ENCODE results near the gene HBP1. TPM values are rescaled to one million over a fixed set of nuclear protein-coding genes. Genes with fewer than 3 reads are reported as not detected.

HBP1 gene
- total RNA-seq, 1 donor from 2014 or later, result 121 TPM

GRCh38 chr7:107165341-107165740 lies 3.5 kb upstream of the HBP1 start:
- peaks cover 12% of the 10 kb centered on the region for H3K4me1 ChIP-seq
- H3K4me1 Mint-ChIP-seq, result peaks cover 18% of the 10 kb centered on the region
- peaks cover 5% of the 10 kb centered on the region for H3K79me2 ChIP-seq (ENCODE audit: low read depth)
- no peaks in the 10 kb centered on the region for H3K27me3 ChIP-seq
- TF ChIP-seq EZH2phosphoT487 (IDR thresholded peaks at IDR 0.05), result no peak
- H3F3A ChIP-seq (ENCODE audit: low read depth), result peaks cover 30% of the 10 kb centered on the region
- H2AFZ ChIP-seq (replicated peaks), result peak overlapping the region; percentile 52
- no peak overlapping the region for H3K4me3 Mint-ChIP-seq
- H3K9ac ChIP-seq, result no peak overlapping the region
- H3K4me3 ChIP-seq, result no peak overlapping the region
- no peak for DNase-seq (ENCODE audit: low spot score)
- no peaks in the 10 kb centered on the region for H3K36me3 ChIP-seq
- H3K9me3 ChIP-seq (ENCODE audit: low read depth), result no peaks in the 10 kb centered on the region
- H3K27ac ChIP-seq, result no peak overlapping the region
- H4K20me1 ChIP-seq (ENCODE audit: low read depth), result peaks cover 5% of the 10 kb centered on the region
- H3K27me3 Mint-ChIP-seq (ENCODE audit: insufficient read depth, low read depth), result no peaks in the 10 kb centered on the region
- H3K9me3 Mint-ChIP-seq, result no peaks in the 10 kb centered on the region
- H3K36me3 Mint-ChIP-seq, result no peaks in the 10 kb centered on the region
- H3K4me2 ChIP-seq, result no peak overlapping the region
- no peak overlapping the region for H3K27ac Mint-ChIP-seq

DNA sequence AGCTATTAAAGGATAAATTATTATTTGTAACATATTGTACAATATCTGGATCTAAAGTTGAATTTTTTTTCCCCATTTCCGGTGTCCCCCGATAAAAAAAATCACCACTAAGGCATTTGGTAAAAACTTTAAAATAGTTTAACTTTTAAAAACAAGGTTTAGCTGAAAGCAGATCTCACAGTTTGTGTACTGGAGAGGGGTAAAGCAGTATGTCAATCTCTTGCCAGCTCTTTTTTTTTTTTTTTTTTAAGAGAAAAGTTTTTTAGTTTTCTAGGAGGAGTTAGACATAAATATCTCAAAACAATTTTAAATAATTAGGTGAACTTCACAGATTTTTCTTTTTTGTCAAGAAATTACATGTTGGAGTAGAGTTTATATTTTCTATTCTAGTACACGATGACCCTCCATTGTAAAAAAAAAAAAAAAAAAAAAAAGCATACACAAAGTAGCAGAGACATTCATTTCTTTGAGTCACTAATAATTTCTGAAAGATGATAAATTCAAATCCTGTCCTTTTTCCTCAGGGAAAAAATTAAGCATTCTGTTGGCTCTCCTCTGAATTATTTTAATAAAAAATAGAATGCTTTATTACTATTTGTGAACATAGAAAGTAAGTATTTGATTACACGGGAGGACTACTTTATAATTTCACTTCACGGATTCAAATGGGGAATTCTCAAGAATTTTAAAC lies 1.9 kb upstream of the HBP1 start:
- peaks cover 21% of the 10 kb centered on the region for H3K4me1 Mint-ChIP-seq
- H3K4me1 ChIP-seq, result peaks cover 16% of the 10 kb centered on the region
- H3F3A ChIP-seq (ENCODE audit: low read depth), result peaks cover 33% of the 10 kb centered on the region
- no peak for TF ChIP-seq EZH2phosphoT487 (IDR thresholded peaks at IDR 0.05)
- TF ChIP-seq CTCF (IDR thresholded peaks at IDR 0.05), result no peak
- TF ChIP-seq EZH2 (IDR thresholded peaks at IDR 0.05), result no peak
- peak overlapping the region; percentile 95 for H3K27ac ChIP-seq
- no peaks in the 10 kb centered on the region for H3K36me3 Mint-ChIP-seq
- peaks cover 20% of the 10 kb centered on the region for H3K79me2 ChIP-seq (ENCODE audit: low read depth)
- H3K4me3 ChIP-seq, result peak overlapping the region; percentile 62
- H2AFZ ChIP-seq (replicated peaks), result peak overlapping the region; percentile 98
- no peaks in the 10 kb centered on the region for H3K27me3 ChIP-seq
- peak overlapping the region; percentile 92 for H3K4me3 Mint-ChIP-seq
- H3K4me2 ChIP-seq, result peak overlapping the region; percentile 80
- H3K9me3 ChIP-seq (ENCODE audit: low read depth), result no peaks in the 10 kb centered on the region
- DNase-seq (ENCODE audit: low spot score), result no peak
- H3K9ac ChIP-seq, result peak overlapping the region; percentile 76
- no peaks in the 10 kb centered on the region for H3K36me3 ChIP-seq
- peak overlapping the region; percentile 91 for H3K27ac Mint-ChIP-seq
- peaks cover 8% of the 10 kb centered on the region for H4K20me1 ChIP-seq (ENCODE audit: low read depth)
- H3K27me3 Mint-ChIP-seq (ENCODE audit: insufficient read depth, low read depth), result no peaks in the 10 kb centered on the region
- no peaks in the 10 kb centered on the region for H3K9me3 Mint-ChIP-seq

GRCh38 chr7:107167483-107168232 lies 1.1 kb upstream of the HBP1 start:
- H3K4me3 ChIP-seq, result peak overlapping the region; percentile 62
- Mint-ChIP-seq H3K27ac (peak overlapping the region; percentile 91), H3K4me1 (peaks cover 21% of the 10 kb centered on the region), H3K27me3 (ENCODE audit: insufficient read depth, low read depth) (no peaks in the 10 kb centered on the region), H3K36me3 (no peaks in the 10 kb centered on the region), H3K9me3 (no peaks in the 10 kb centered on the region), H3K4me3 (peak overlapping the region; percentile 92)
- H3K27me3 ChIP-seq, result no peaks in the 10 kb centered on the region
- peaks cover 28% of the 10 kb centered on the region for H3K79me2 ChIP-seq (ENCODE audit: low read depth)
- H3F3A ChIP-seq (ENCODE audit: low read depth), result peaks cover 37% of the 10 kb centered on the region
- peak; percentile 74 for DNase-seq (ENCODE audit: low spot score)
- TF ChIP-seq EZH2phosphoT487 (IDR thresholded peaks at IDR 0.05), result no peak
- TF ChIP-seq EZH2 (IDR thresholded peaks at IDR 0.05), result no peak
- TF ChIP-seq CTCF (IDR thresholded peaks at IDR 0.05), result peak; percentile 55
- no peaks in the 10 kb centered on the region for H3K9me3 ChIP-seq (ENCODE audit: low read depth)
- H3K36me3 ChIP-seq, result no peaks in the 10 kb centered on the region
- peak overlapping the region; percentile 95 for H3K27ac ChIP-seq
- peaks cover 16% of the 10 kb centered on the region for H3K4me1 ChIP-seq
- H3K9ac ChIP-seq, result peak overlapping the region; percentile 76
- peak overlapping the region; percentile 98 for H2AFZ ChIP-seq (replicated peaks)
- H3K4me2 ChIP-seq, result peak overlapping the region; percentile 80
- H4K20me1 ChIP-seq (ENCODE audit: low read depth), result peaks cover 13% of the 10 kb centered on the region
